ENCODE data around the gene PPP5C. TPM values are rescaled to one million over a fixed set of nuclear protein-coding genes. Genes with fewer than 3 reads are reported as not detected.

The PPP5C gene, protein sequence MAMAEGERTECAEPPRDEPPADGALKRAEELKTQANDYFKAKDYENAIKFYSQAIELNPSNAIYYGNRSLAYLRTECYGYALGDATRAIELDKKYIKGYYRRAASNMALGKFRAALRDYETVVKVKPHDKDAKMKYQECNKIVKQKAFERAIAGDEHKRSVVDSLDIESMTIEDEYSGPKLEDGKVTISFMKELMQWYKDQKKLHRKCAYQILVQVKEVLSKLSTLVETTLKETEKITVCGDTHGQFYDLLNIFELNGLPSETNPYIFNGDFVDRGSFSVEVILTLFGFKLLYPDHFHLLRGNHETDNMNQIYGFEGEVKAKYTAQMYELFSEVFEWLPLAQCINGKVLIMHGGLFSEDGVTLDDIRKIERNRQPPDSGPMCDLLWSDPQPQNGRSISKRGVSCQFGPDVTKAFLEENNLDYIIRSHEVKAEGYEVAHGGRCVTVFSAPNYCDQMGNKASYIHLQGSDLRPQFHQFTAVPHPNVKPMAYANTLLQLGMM
- 58.2 and 107 TPM in 2 replicates for total RNA-seq

DNA sequence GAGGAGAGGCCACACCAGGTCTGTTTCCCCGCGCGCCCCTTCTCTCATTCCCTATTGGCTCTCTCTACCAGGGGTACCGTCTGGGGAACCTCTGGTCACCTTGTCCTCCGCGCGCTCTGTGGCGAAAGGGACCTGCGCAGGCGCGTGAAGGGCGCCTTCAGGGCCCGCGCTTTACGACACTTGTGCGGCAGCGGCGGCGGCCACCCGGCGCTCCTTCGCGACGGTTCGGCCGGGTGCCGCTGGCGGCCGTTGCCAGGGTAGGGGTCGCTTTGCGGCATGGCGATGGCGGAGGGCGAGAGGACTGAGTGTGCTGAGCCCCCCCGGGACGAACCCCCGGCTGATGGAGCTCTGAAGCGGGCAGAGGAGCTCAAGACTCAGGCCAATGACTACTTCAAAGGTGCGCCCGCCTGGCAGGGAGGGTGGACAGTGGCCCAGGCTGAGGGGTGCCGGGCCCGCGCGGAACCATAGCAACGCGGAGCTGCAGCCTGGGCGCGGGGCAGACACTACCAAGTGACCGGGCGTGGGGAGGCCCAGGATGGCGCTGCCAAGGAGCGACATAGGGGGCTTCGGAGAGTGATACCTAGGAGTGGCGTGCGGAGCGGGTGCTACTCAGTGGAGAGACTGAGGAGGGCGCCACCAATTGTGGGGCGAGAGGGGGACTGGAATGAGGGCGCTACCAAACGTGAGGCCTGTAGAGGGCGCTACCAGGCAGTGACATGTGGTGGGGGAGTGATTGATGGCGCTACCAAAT lies at the start of gene PPP5C:
Gene PPP5C, plus strand, starts transcription at position 267 of the 751 bp plus-strand sequence. Its CDS starts 10 bp downstream, at position 277.

DNA sequence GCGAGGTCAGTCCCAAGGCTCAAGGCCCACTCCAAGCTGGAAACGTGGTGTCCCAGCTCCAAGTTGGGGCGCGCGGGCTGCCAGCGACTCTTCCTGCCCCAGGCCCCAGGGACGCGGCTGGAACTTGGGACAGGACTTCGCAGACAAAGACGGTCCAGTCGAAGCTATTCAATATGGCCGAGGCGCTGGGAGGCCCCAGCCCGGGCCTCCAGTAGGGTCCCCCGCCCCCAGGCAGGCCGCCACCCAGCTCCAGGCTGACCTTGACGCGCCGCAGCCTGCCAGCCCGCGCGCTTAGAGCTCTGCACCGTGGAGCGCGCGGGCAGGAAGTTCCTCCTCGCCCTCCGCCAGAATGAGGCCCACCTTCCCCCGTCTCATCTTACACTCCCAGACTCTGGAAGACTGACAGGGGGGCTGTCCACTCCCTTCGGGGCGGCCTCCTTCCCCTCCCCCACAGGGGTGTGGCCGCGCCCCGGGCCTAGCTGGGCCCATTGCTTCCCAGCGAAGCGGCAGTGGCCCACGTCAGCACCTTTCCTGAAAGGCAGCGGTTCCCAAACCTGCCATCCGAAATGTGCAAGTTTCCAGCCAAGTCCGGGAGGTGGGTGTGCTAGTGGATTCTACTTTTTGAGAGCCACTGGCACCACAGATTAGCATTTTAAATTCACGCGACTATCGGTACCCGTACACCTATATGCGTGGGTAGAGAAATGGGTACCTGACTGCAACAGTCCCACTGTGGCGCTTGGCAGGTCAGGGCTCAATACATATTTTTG lies 66.6 kb downstream of the PPP5C start, which contains the start of gene CCDC8:
Gene CCDC8, minus strand, starts transcription at position 303 of the 770 bp plus-strand sequence. CDS start 754 bp downstream, outside the sequence.

DNA sequence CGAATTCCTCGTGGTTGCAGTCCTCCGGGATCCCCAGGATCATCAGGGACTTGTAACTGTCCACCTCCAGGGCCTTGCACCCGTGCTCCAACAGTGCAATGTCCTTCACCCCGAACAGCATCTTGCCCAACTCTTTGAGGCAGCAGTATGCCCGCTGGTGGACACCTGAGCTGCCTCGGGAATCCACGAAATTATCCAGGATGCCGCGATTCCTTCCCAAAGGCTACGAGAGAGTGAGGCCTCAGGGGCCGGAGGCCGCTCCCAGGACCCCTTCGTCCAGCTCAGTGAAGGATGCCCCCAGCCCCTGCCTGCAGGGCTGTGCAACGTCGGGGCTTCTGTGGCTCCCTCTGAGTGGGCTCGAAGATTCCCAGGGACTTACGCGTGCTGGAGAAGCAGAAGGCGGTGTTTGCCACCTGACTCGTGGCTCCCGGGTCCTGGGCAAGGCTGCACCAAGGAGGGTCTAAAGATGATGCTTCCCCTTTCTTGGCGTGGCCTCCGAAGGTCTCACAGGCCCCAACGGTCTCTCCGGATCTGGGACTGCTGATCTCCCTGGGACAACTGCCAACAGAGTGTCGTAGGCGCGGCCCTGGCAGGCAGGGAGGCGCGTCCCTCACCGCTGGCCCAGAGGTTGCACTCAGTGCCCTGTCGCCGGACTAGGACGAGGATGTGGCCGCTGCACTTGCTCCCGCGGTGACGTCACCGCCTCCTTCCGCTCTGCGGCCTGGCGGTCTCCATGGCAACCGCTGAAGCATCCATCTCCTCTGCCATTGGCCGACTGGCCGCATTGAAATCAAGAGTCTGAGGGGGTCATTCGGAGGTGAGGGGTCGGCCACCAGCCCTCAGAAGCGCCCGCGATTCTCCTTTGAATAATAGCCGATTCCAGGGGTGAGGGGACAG lies 81.6 kb downstream of the PPP5C start, which contains the start of gene PNMA8C:
Gene PNMA8C, minus strand, starts transcription at position 698 of the 897 bp plus-strand sequence. Its CDS starts 577 bp downstream, at position 121.

Small RNA genes lying within 50 kb of the gene (small RNA-seq; reads per million reads assigned to genes)
- gene RNU6-924P (ENCODE audit: low replicate concordance), result not detected

Other genes with a start within 250 kb of the PPP5C start
- not detected in 2 replicates for gene IGFL3, start 222.4 kb upstream of the PPP5C start, total RNA-seq
- gene IGFL2, start 198.8 kb upstream of the PPP5C start, total RNA-seq, result 0.29 TPM in 1 of 2 replicates, not detected in the other
- gene IGFL1, start 117.3 kb upstream of the PPP5C start, total RNA-seq, result not detected in 2 replicates
- gene HIF3A, start 50.0 kb upstream of the PPP5C start, total RNA-seq, result 3.7 and 5.5 TPM in 2 replicates
- gene CCDC8, start 66.5 kb downstream of the PPP5C start, total RNA-seq, result 14.9 and 18.2 TPM in 2 replicates
- under 0.01 TPM in 2 replicates for gene PNMA8C, start 81.8 kb downstream of the PPP5C start, total RNA-seq
- 2.2 and 13.3 TPM in 2 replicates for gene PNMA8A, start 124.5 kb downstream of the PPP5C start, total RNA-seq
- 0.14 and 0.44 TPM in 2 replicates for gene PNMA8B, start 148.8 kb downstream of the PPP5C start, total RNA-seq